ENCODE data around the gene SEL1L. TPM values are rescaled to one million over a fixed set of nuclear protein-coding genes. Genes with fewer than 3 reads are reported as not detected.

Gene SEL1L
- polyA plus RNA-seq, 1 donor from 2014 or later: 39.7 TPM

DNA sequence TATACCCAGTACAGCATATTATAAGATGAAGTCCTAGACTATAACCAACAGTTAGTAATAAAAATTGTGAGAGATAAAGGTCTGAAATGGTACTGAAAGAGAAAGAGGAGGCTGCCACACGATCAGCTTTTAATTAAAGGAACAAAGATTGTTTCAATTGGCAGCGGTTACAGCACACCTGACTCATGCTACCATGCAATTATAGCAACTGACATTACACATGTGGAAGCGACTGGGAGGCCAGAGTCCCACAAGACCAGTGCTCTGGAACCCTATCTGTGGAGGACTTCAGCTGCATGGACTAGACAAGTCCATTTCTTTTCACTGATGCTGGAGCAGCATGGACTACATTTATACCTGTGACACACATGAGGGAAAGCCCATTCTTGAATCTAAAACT is 55.2 kb downstream of the SEL1L start:
- Histone ChIP-seq H4K20me1 (ENCODE audit: insufficient read depth) (no peaks in the 10 kb centered on the region), H3K79me2 (replicated peaks; ENCODE audit: insufficient read depth, low read length) (no peaks in the 10 kb centered on the region), H3K36me3 (ENCODE audit: insufficient read depth, low read length) (peaks cover 11% of the 10 kb centered on the region), H3K9me3 (ENCODE audit: low read length) (no peaks in the 10 kb centered on the region), H3K27ac (ENCODE audit: low read length) (no peak overlapping the region), H3K9ac (ENCODE audit: low read length) (no peak overlapping the region), H3K27me3 (ENCODE audit: insufficient read depth, low read depth, low read length) (no peaks in the 10 kb centered on the region), H2AFZ (ENCODE audit: low read depth, low read length) (no peak overlapping the region), H3F3A (ENCODE audit: insufficient read depth, low read length, poor library complexity, severe bottlenecking) (no peaks in the 10 kb centered on the region), H3K9me2 (ENCODE audit: insufficient read depth, low read length) (no peaks in the 10 kb centered on the region), H3K4me2 (ENCODE audit: low read length) (no peak overlapping the region), H3K4me3 (ENCODE audit: low read length) (no peak overlapping the region)
- TF ChIP-seq, protein P1, sequence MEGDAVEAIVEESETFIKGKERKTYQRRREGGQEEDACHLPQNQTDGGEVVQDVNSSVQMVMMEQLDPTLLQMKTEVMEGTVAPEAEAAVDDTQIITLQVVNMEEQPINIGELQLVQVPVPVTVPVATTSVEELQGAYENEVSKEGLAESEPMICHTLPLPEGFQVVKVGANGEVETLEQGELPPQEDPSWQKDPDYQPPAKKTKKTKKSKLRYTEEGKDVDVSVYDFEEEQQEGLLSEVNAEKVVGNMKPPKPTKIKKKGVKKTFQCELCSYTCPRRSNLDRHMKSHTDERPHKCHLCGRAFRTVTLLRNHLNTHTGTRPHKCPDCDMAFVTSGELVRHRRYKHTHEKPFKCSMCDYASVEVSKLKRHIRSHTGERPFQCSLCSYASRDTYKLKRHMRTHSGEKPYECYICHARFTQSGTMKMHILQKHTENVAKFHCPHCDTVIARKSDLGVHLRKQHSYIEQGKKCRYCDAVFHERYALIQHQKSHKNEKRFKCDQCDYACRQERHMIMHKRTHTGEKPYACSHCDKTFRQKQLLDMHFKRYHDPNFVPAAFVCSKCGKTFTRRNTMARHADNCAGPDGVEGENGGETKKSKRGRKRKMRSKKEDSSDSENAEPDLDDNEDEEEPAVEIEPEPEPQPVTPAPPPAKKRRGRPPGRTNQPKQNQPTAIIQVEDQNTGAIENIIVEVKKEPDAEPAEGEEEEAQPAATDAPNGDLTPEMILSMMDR (IDR thresholded peaks at IDR 0.05; ENCODE audit: poor library complexity, severe bottlenecking): no peak
- TF ChIP-seq EP300 (conservative IDR thresholded peaks at IDR 0.05; ENCODE audit: poor library complexity, severe bottlenecking): no peak
- TF ChIP-seq TAF1 (IDR thresholded peaks at IDR 0.05; ENCODE audit: low read depth): no peak
- no peak for TF ChIP-seq EZH2 (IDR thresholded peaks at IDR 0.05; ENCODE audit: borderline replicate concordance, insufficient read depth, low read length, poor library complexity, severe bottlenecking)
- no peak for TF ChIP-seq SMC3 (conservative IDR thresholded peaks at IDR 0.05; ENCODE audit: poor library complexity)
- TF ChIP-seq POLR2AphosphoS5 (IDR thresholded peaks at IDR 0.05): no peak
- TF ChIP-seq RAD21 (conservative IDR thresholded peaks at IDR 0.05): no peak

DNA sequence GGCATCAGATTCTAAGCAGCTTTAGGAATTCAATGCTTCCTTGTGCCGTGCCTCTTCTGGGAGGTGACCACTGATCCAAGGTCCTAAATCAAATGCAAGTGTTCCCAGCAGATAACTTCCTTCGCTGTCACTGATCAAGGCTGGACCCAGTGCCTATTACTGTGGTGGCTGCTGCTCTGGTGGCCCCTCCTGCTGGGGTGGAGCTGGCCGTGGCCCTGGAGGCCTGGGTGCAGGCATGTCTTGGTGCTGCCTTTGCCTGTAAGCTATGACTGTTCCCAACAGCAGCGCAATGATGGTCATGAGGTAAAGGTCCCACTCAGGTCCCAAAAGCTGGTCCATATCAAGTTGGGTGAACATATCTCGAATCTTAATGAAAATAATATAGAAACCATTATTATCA is 56.8 kb downstream of the SEL1L start:
- Histone ChIP-seq H3K9me3 (ENCODE audit: low read length) (no peaks in the 10 kb centered on the region), H3K4me2 (ENCODE audit: low read length) (no peak overlapping the region), H3K27me3 (ENCODE audit: insufficient read depth, low read depth, low read length) (no peaks in the 10 kb centered on the region), H3K9me2 (ENCODE audit: insufficient read depth, low read length) (no peaks in the 10 kb centered on the region), H3K36me3 (ENCODE audit: insufficient read depth, low read length) (peaks cover 11% of the 10 kb centered on the region), H3K79me2 (replicated peaks; ENCODE audit: insufficient read depth, low read length) (no peaks in the 10 kb centered on the region), H3K4me3 (ENCODE audit: low read length) (no peak overlapping the region), H2AFZ (ENCODE audit: low read depth, low read length) (no peak overlapping the region), H3K9ac (ENCODE audit: low read length) (no peak overlapping the region), H3F3A (ENCODE audit: insufficient read depth, low read length, poor library complexity, severe bottlenecking) (no peaks in the 10 kb centered on the region), H3K27ac (ENCODE audit: low read length) (no peak overlapping the region), H4K20me1 (ENCODE audit: insufficient read depth) (no peaks in the 10 kb centered on the region)
- TF ChIP-seq MXI1 (conservative IDR thresholded peaks at IDR 0.05; ENCODE audit: poor library complexity, severe bottlenecking) (no peak), RAD21 (conservative IDR thresholded peaks at IDR 0.05) (no peak), EZH2 (IDR thresholded peaks at IDR 0.05; ENCODE audit: borderline replicate concordance, insufficient read depth, low read length, poor library complexity, severe bottlenecking) (no peak), EP300 (conservative IDR thresholded peaks at IDR 0.05; ENCODE audit: poor library complexity, severe bottlenecking) (no peak), SMC3 (conservative IDR thresholded peaks at IDR 0.05; ENCODE audit: poor library complexity) (no peak)

DNA sequence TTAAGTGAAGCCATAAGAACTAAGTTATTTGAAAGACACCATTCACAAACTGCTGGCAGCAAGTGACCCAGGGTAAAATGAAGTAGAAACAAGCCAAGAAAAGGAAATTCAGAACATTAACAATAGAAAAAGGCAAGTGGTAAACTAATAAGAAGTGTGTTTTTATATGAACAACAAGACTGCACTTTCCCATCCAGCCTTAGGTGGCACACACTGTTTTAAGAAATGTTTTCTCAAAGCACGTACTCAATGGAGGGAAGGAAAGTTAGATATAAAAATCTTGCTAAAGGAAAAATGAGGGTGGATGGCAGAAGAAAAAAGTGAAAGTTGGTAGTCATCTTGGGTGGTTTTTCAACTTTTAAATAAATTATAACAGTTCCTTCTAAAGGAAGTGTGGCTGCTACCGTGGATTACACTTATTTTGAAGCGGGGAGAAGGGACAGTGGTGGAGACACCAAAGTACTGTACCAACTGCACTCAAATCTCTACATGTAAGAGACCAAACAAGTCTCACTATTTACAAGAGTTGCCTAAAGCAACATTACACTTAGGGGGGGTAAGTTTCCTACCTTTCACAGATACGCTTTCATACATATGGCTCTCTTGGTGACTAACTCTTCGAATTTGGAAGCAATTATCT is 58.8 kb downstream of the SEL1L start:
- no peak overlapping the region for H3K4me2 ChIP-seq (ENCODE audit: low read length)
- no peak overlapping the region for H3K27ac ChIP-seq (ENCODE audit: low read length)

More for the DNA sequence above, 58.8 kb downstream of the SEL1L start:
- Histone ChIP-seq H3F3A (ENCODE audit: insufficient read depth, low read length, poor library complexity, severe bottlenecking) (no peaks in the 10 kb centered on the region), H3K27me3 (ENCODE audit: insufficient read depth, low read depth, low read length) (no peaks in the 10 kb centered on the region), H3K9ac (ENCODE audit: low read length) (no peak overlapping the region), H4K20me1 (ENCODE audit: insufficient read depth) (no peaks in the 10 kb centered on the region), H3K79me2 (replicated peaks; ENCODE audit: insufficient read depth, low read length) (no peaks in the 10 kb centered on the region), H3K9me3 (ENCODE audit: low read length) (no peaks in the 10 kb centered on the region), H3K9me2 (ENCODE audit: insufficient read depth, low read length) (no peaks in the 10 kb centered on the region), H3K4me3 (ENCODE audit: low read length) (no peak overlapping the region), H2AFZ (ENCODE audit: low read depth, low read length) (no peak overlapping the region), H3K36me3 (ENCODE audit: insufficient read depth, low read length) (peaks cover 11% of the 10 kb centered on the region)
- TF ChIP-seq TAF1 (IDR thresholded peaks at IDR 0.05; ENCODE audit: low read depth) (no peak), EZH2 (IDR thresholded peaks at IDR 0.05; ENCODE audit: borderline replicate concordance, insufficient read depth, low read length, poor library complexity, severe bottlenecking) (no peak), SMC3 (conservative IDR thresholded peaks at IDR 0.05; ENCODE audit: poor library complexity) (no peak), POLR2AphosphoS5 (IDR thresholded peaks at IDR 0.05) (no peak), EP300 (conservative IDR thresholded peaks at IDR 0.05; ENCODE audit: poor library complexity, severe bottlenecking) (no peak), RAD21 (conservative IDR thresholded peaks at IDR 0.05) (no peak), MXI1 (conservative IDR thresholded peaks at IDR 0.05; ENCODE audit: poor library complexity, severe bottlenecking) (no peak)
- TF ChIP-seq, protein P1 (IDR thresholded peaks at IDR 0.05; ENCODE audit: poor library complexity, severe bottlenecking): no peak
- TF ChIP-seq, protein P2, sequence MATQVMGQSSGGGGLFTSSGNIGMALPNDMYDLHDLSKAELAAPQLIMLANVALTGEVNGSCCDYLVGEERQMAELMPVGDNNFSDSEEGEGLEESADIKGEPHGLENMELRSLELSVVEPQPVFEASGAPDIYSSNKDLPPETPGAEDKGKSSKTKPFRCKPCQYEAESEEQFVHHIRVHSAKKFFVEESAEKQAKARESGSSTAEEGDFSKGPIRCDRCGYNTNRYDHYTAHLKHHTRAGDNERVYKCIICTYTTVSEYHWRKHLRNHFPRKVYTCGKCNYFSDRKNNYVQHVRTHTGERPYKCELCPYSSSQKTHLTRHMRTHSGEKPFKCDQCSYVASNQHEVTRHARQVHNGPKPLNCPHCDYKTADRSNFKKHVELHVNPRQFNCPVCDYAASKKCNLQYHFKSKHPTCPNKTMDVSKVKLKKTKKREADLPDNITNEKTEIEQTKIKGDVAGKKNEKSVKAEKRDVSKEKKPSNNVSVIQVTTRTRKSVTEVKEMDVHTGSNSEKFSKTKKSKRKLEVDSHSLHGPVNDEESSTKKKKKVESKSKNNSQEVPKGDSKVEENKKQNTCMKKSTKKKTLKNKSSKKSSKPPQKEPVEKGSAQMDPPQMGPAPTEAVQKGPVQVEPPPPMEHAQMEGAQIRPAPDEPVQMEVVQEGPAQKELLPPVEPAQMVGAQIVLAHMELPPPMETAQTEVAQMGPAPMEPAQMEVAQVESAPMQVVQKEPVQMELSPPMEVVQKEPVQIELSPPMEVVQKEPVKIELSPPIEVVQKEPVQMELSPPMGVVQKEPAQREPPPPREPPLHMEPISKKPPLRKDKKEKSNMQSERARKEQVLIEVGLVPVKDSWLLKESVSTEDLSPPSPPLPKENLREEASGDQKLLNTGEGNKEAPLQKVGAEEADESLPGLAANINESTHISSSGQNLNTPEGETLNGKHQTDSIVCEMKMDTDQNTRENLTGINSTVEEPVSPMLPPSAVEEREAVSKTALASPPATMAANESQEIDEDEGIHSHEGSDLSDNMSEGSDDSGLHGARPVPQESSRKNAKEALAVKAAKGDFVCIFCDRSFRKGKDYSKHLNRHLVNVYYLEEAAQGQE (IDR thresholded peaks at IDR 0.05; ENCODE audit: borderline replicate concordance): no peak
